Adrenal gland (tissue), 5 donors: ENCODE results near the gene REM2.

Experiments
- POLR2A ChIP-seq, 2 donors: fragments of 450-650 bp; IDR thresholded peaks; one replicate each; pipeline ENCODE4 v1.6.1; 2017; ENCODE audit warnings: antibody characterized with exemption in 2 of 2, mild to moderate bottlenecking in 2 of 2, moderate library complexity in 1 of 2
- TF ChIP-seq, protein P1 (sequence below), 6 experiments: fragments of 450-650 bp in 4 of 6; fragments of 200-600 bp in 2 of 6; sonication (generic) in 1 of 6; IDR thresholded peaks; 1 replicate in 5 of 6; 2 replicates in 1 of 6; pipeline versions ENCODE4 v1.5.1 to v1.8.0; 2016 to 2021; ENCODE audit warnings: antibody characterized with exemption in 6 of 6, mild to moderate bottlenecking in 2 of 6, moderate library complexity in 1 of 6
- donor health status: DM: no; HTN: no; CAD: no.

DNA sequence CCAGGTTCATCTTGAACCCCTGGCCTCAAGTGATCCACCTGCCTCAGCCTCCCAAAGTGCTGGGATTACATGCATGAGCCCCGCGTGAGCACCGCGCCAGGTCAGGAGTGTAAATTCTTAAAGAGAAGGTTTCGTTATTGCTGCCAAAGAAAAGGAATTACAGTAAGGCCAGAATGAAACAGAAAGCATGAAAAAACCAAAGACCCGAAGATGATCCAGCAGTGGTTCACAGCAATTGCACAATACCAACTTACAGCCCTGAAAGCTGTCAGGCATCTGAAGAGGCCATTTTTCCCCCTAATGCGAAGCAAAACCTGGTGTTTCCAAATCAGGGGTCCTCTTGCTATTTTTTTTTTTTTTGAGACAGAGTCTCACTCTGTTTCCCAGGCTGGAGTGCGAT, 25.6 kb downstream of the REM2 start:
- TF ChIP-seq, protein P1, sequence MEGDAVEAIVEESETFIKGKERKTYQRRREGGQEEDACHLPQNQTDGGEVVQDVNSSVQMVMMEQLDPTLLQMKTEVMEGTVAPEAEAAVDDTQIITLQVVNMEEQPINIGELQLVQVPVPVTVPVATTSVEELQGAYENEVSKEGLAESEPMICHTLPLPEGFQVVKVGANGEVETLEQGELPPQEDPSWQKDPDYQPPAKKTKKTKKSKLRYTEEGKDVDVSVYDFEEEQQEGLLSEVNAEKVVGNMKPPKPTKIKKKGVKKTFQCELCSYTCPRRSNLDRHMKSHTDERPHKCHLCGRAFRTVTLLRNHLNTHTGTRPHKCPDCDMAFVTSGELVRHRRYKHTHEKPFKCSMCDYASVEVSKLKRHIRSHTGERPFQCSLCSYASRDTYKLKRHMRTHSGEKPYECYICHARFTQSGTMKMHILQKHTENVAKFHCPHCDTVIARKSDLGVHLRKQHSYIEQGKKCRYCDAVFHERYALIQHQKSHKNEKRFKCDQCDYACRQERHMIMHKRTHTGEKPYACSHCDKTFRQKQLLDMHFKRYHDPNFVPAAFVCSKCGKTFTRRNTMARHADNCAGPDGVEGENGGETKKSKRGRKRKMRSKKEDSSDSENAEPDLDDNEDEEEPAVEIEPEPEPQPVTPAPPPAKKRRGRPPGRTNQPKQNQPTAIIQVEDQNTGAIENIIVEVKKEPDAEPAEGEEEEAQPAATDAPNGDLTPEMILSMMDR (IDR thresholded peaks at IDR 0.05), result no peak
- no peak for TF ChIP-seq POLR2A (IDR thresholded peaks at IDR 0.05)
